Osteoblast (primary cell): ENCODE results near the gene ARHGDIA. TPM values are rescaled to one million over a fixed set of nuclear protein-coding genes. Genes with fewer than 3 reads are reported as not detected.
A peak's percentile ranks its signal among the peaks of the same experiment; 100 is the strongest.

Experiments
- DNase-seq: peaks from one replicate; pipeline ENCODE4 v3.0.0; 2011; ENCODE audit warnings: low spot score, mixed read lengths; ENCODE audit not compliant: insufficient read length; ENCODE audit errors: missing footprints
- H2AFZ ChIP-seq: 2 replicates; pipeline ENCODE4 v1.6.0; 2011; ENCODE audit warnings: mild to moderate bottlenecking, low read length
- H3K27ac ChIP-seq: 2 replicates; pipeline ENCODE4 v1.5.1; 2011; ENCODE audit warnings: mild to moderate bottlenecking, low read depth, low read length, moderate library complexity
- H3K27me3 ChIP-seq: 2 replicates; pipeline ENCODE4 v1.6.0; 2012; ENCODE audit warnings: mild to moderate bottlenecking, control low read depth, inconsistent platforms, low read length, moderate library complexity; ENCODE audit not compliant: insufficient read depth
- H3K36me3 ChIP-seq: 2 replicates; pipeline ENCODE4 v1.5.1; 2011; ENCODE audit warnings: mild to moderate bottlenecking, low read length, control low read depth, moderate library complexity; ENCODE audit not compliant: insufficient read depth
- H3K4me1 ChIP-seq: 2 replicates; pipeline ENCODE4 v1.5.1; 2011; ENCODE audit warnings: mild to moderate bottlenecking, low read length, control low read depth, moderate library complexity; ENCODE audit not compliant: insufficient read depth
- H3K4me2 ChIP-seq: 2 replicates; pipeline ENCODE4 v1.6.0; 2011; ENCODE audit warnings: mild to moderate bottlenecking, low read length; ENCODE audit not compliant: insufficient read depth
- H3K4me3 ChIP-seq: fragments of 200-600 bp; sonication (generic); 3 replicates; pipeline ENCODE4 v1.5.1; 2012; ENCODE audit warnings: mild to moderate bottlenecking, low read length, inconsistent platforms; ENCODE audit not compliant: insufficient read depth
- H3K79me2 ChIP-seq: 2 replicates; pipeline ENCODE4 v1.6.0; 2012; ENCODE audit warnings: mild to moderate bottlenecking, low read length, control low read depth, inconsistent platforms; ENCODE audit not compliant: insufficient read depth
- H3K9me3 ChIP-seq: 2 replicates; pipeline ENCODE4 v1.5.1; 2011; ENCODE audit warnings: low read depth, low read length, control low read depth
- H4K20me1 ChIP-seq: 2 replicates; pipeline ENCODE4 v1.6.0; 2012; ENCODE audit warnings: mild to moderate bottlenecking, low read length, control low read depth; ENCODE audit not compliant: insufficient read depth
- total RNA-seq: library from RNA; depleted of rRNA; stranded (reverse); fragments of >200 nt; gene quantifications from 2 replicates; pipeline ENCODE4 v1.2.3, GENCODE V29; 2012
- TF ChIP-seq, protein P1 (sequence below): IDR thresholded peaks from 2 replicates; pipeline ENCODE4 v1.5.1; 2011; ENCODE audit warnings: mild to moderate bottlenecking, low read depth, low read length, moderate library complexity; ENCODE audit errors: extremely low read depth

The ARHGDIA gene
- total RNA-seq, 1 donor, result 133 TPM

DNA sequence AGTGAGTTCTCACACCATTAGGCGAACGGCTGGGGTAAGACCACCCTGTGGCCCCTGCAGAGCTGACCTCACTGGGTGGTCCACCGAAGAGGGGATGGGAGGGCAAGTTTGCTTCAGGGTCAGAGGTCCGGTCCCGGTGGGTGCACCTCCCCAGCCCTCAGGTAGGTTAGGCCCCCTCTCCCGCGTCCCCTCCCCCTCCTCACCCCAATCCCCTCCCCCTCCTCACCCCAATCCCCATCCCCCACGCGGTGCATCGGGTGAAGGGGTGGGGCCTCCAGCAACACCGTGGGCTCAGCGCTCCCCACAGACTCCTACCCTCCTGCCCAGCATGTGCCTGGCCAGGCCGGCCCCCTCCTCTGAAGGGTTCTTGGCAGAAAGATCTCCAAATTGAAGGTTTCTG lies 51.4 kb downstream of the ARHGDIA start:
- Histone ChIP-seq H3K36me3 (peaks cover 5% of the 10 kb centered on the region), H3K27me3 (no peaks in the 10 kb centered on the region), H3K4me2 (no peak overlapping the region), H3K27ac (no peak overlapping the region), H3K79me2 (peaks cover 3% of the 10 kb centered on the region), H3K9me3 (no peaks in the 10 kb centered on the region), H4K20me1 (peaks cover 14% of the 10 kb centered on the region), H2AFZ (no peak overlapping the region), H3K4me3 (no peak overlapping the region), H3K4me1 (no peaks in the 10 kb centered on the region)
- TF ChIP-seq, protein P1, sequence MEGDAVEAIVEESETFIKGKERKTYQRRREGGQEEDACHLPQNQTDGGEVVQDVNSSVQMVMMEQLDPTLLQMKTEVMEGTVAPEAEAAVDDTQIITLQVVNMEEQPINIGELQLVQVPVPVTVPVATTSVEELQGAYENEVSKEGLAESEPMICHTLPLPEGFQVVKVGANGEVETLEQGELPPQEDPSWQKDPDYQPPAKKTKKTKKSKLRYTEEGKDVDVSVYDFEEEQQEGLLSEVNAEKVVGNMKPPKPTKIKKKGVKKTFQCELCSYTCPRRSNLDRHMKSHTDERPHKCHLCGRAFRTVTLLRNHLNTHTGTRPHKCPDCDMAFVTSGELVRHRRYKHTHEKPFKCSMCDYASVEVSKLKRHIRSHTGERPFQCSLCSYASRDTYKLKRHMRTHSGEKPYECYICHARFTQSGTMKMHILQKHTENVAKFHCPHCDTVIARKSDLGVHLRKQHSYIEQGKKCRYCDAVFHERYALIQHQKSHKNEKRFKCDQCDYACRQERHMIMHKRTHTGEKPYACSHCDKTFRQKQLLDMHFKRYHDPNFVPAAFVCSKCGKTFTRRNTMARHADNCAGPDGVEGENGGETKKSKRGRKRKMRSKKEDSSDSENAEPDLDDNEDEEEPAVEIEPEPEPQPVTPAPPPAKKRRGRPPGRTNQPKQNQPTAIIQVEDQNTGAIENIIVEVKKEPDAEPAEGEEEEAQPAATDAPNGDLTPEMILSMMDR, result no peak
- DNase-seq, result no peak

DNA sequence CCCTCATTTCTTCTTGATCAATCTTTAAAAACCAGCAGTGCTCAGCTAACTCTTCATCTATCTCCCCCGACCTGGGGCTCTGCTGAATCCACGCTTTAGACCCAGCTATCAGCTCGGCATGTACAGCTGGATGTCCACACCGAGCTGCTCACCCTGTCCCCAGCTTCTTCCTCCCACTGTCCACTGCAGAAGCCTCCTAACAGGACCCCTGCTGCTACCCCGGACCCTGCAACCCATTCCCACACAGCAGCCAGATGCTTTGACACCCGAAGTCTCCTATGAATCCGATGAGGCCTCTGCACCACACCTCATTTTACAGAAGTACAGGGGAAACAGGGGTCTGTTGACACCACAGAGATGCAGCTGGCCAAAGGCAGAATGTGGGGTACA lies 53.4 kb downstream of the ARHGDIA start:
- TF ChIP-seq, protein P1, result no peak
- Histone ChIP-seq H3K4me1 (no peaks in the 10 kb centered on the region), H3K36me3 (peaks cover 5% of the 10 kb centered on the region), H2AFZ (no peak overlapping the region), H3K27me3 (no peaks in the 10 kb centered on the region), H3K27ac (no peak overlapping the region), H3K4me2 (no peak overlapping the region), H4K20me1 (peaks cover 11% of the 10 kb centered on the region), H3K9me3 (no peaks in the 10 kb centered on the region), H3K79me2 (no peaks in the 10 kb centered on the region), H3K4me3 (no peak overlapping the region)
- peak; percentile 88 for DNase-seq

Other genes starting within 250 kb of the ARHGDIA start
- 97.8 and 118 TPM in 2 replicates for gene NPLOC4, start 234.2 kb downstream of the ARHGDIA start, total RNA-seq
- gene TSPAN10, start 234.1 kb downstream of the ARHGDIA start, total RNA-seq, result 2.9 and 11.5 TPM in 2 replicates
- not detected in 2 replicates for gene PDE6G, start 214.8 kb downstream of the ARHGDIA start, total RNA-seq
- gene OXLD1, start 204.7 kb downstream of the ARHGDIA start, total RNA-seq, result 21.0 and 21.5 TPM in 2 replicates
- 4.7 and 5.6 TPM in 2 replicates for gene CCDC137, start 204.6 kb downstream of the ARHGDIA start, total RNA-seq
- gene ARL16, start 187.5 kb downstream of the ARHGDIA start, total RNA-seq, result 24.5 and 26.1 TPM in 2 replicates
- gene HGS, start 187.3 kb downstream of the ARHGDIA start, total RNA-seq, result 100 and 110 TPM in 2 replicates
- 6.2 and 8.8 TPM in 2 replicates for gene MRPL12, start 168.0 kb downstream of the ARHGDIA start, total RNA-seq
- gene SLC25A10, start 159.1 kb downstream of the ARHGDIA start, total RNA-seq, result 7.6 and 8.3 TPM in 2 replicates
- under 0.01 TPM in 1 of 2 replicates, not detected in the other for gene GCGR, start 67.2 kb downstream of the ARHGDIA start, total RNA-seq
- gene MCRIP1, start 38.0 kb downstream of the ARHGDIA start, total RNA-seq, result 136 and 163 TPM in 2 replicates
- not detected in 2 replicates for gene PPP1R27, start 36.3 kb downstream of the ARHGDIA start, total RNA-seq
- 1,119 and 1,240 TPM in 2 replicates for gene P4HB, start 10.8 kb downstream of the ARHGDIA start, total RNA-seq
- gene ALYREF, start 20.2 kb upstream of the ARHGDIA start, total RNA-seq, result 58.0 and 60.1 TPM in 2 replicates
- 105 and 123 TPM in 2 replicates for gene ANAPC11, start 20.4 kb upstream of the ARHGDIA start, total RNA-seq
- gene NPB, start 30.9 kb upstream of the ARHGDIA start, total RNA-seq, result under 0.01 TPM in 1 of 2 replicates, not detected in the other
- 61.6 and 67.0 TPM in 2 replicates for gene PCYT2, start 40.1 kb upstream of the ARHGDIA start, total RNA-seq
- gene SIRT7, start 46.8 kb upstream of the ARHGDIA start, total RNA-seq, result 15.0 and 22.1 TPM in 2 replicates
- 27.1 and 32.6 TPM in 2 replicates for gene MAFG, start 56.4 kb upstream of the ARHGDIA start, total RNA-seq
- 121 and 141 TPM in 2 replicates for gene PYCR1, start 66.0 kb upstream of the ARHGDIA start, total RNA-seq
- not detected in 2 replicates for gene MYADML2, start 75.9 kb upstream of the ARHGDIA start, total RNA-seq
- gene NOTUM, start 89.8 kb upstream of the ARHGDIA start, total RNA-seq, result 0.72 TPM in 1 of 2 replicates, not detected in the other
- gene ASPSCR1, start 106.3 kb upstream of the ARHGDIA start, total RNA-seq, result 33.9 and 35.8 TPM in 2 replicates
- gene CENPX, start 151.5 kb upstream of the ARHGDIA start, total RNA-seq, result 13.8 and 18.8 TPM in 2 replicates
- 12.1 and 13.4 TPM in 2 replicates for gene LRRC45, start 152.0 kb upstream of the ARHGDIA start, total RNA-seq
- gene RAC3, start 160.3 kb upstream of the ARHGDIA start, total RNA-seq, result 0.59 and 1.8 TPM in 2 replicates
- 23.9 and 31.8 TPM in 2 replicates for gene DCXR, start 166.4 kb upstream of the ARHGDIA start, total RNA-seq
- gene RFNG, start 180.5 kb upstream of the ARHGDIA start, total RNA-seq, result 46.3 and 52.7 TPM in 2 replicates
- gene GPS1, start 180.6 kb upstream of the ARHGDIA start, total RNA-seq, result 90.2 and 93.7 TPM in 2 replicates
- gene DUS1L, start 194.5 kb upstream of the ARHGDIA start, total RNA-seq, result 43.8 and 43.9 TPM in 2 replicates
- gene FASN, start 226.9 kb upstream of the ARHGDIA start, total RNA-seq, result 120 and 142 TPM in 2 replicates